HG03159 (cell line): ENCODE results near the gene DSTYK.

Source experiments
- ATAC-seq: cut with Tn5 transposase; IDR thresholded peaks from one replicate; pipeline ENCODE4 v1.9.1; 2021; ENCODE audit warnings: mild to moderate bottlenecking, moderate library complexity; ENCODE audit not compliant: unreplicated experiment

DSTYK gene, protein sequence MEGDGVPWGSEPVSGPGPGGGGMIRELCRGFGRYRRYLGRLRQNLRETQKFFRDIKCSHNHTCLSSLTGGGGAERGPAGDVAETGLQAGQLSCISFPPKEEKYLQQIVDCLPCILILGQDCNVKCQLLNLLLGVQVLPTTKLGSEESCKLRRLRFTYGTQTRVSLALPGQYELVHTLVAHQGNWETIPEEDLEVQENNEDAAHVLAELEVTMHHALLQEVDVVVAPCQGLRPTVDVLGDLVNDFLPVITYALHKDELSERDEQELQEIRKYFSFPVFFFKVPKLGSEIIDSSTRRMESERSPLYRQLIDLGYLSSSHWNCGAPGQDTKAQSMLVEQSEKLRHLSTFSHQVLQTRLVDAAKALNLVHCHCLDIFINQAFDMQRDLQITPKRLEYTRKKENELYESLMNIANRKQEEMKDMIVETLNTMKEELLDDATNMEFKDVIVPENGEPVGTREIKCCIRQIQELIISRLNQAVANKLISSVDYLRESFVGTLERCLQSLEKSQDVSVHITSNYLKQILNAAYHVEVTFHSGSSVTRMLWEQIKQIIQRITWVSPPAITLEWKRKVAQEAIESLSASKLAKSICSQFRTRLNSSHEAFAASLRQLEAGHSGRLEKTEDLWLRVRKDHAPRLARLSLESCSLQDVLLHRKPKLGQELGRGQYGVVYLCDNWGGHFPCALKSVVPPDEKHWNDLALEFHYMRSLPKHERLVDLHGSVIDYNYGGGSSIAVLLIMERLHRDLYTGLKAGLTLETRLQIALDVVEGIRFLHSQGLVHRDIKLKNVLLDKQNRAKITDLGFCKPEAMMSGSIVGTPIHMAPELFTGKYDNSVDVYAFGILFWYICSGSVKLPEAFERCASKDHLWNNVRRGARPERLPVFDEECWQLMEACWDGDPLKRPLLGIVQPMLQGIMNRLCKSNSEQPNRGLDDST

DNA sequence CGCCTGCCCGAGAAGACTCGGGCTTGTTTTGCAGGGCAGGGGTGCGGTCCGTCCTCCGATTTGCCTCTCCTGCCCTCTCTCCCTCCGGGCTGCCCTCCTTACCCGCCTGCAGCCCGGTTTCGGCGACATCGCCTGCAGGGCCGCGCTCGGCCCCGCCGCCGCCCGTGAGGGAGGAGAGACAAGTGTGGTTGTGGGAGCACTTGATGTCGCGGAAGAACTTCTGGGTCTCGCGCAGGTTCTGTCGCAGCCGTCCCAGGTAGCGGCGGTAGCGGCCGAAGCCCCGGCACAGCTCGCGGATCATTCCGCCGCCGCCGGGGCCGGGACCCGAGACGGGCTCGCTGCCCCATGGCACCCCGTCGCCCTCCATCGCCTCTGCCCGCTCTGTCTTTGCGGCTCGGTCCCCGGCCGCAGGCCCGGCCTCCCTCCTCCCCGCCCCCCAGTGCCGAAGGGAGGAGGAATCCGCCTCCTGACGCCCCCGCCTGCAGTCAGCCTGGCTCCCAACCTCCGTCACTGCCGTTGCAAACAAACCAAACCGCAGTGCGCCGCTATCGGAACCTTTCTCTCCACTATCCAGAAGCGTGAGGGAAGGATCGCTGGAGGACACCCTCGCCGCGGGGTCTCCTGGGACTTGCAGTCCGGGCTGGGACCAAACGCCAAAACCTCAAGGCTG, at the start of gene DSTYK:
Gene DSTYK (minus strand): TSS at position 534 of the 670 bp plus-strand sequence. CDS start 167 bp downstream, at position 367.
- peak; percentile 77 for ATAC-seq

- no peak for ATAC-seq
Measured at GRCh38 chr1:205259998-205260397, 48.5 kb upstream of the DSTYK start.

- no peak for ATAC-seq
Measured at GRCh38 chr1:205259324-205259832, 47.9 kb upstream of the DSTYK start.

- ATAC-seq: no peak
Measured at GRCh38 chr1:205258719-205259118, 47.2 kb upstream of the DSTYK start.

DNA sequence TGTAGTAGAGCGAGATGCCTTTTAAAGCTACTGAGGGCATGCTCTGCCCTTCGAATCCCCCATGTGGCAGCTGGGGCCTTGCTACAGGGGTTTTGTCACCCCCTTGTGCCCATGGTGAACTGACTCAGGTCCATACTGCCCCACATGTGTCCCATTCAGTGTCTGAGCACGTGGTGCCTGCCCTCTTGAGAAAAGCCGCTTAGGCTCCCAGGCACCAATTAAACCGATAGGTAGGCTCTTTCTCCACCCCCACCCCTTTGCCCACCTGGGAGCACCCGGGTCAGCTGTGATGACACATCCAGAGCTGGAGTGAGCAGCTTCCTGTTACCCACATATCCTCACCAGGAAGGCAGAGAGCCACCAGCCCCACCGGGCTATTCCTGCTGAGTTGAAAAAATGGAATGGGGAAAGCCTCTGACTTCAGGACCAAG, 46.8 kb upstream of the DSTYK start:
- no peak for ATAC-seq

- no peak for ATAC-seq
Measured at GRCh38 chr1:205257735-205258134, 46.2 kb upstream of the DSTYK start.

DNA sequence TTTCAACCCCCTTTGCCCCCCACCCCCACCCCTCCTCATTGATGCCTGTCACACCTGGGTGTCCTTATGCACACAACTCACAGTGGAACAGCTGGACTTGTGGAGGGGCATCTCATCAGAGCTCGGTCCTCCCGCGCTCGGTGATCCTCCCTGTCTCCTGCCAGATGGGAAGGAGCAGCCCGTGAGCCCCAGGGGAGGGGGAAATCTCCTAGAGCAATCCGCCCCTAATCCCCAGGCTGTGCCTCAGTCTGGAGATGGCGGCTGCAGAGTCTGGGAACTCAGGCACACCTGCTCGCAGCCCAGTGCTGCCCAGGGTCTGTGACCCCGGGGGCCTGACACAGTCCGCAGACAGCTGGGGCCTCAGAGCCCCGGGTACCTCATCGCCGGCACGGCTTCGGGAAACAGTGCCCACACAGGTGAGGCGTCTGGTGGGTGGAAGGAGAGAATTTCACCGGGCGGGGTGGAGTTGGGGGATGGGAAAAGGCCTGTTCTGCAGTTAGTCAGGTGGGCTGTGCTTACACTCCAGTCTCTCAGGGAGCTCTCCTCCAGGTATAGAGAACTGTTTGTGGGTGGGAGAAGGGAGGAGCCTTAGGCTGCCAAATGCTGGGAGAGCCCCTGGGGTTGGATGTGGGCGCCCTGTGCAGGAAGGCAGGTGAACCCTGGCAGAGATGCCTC, 45.6 kb upstream of the DSTYK start:
- ATAC-seq: no peak

- no peak for ATAC-seq
Measured at GRCh38 chr1:205255941-205256780, 44.7 kb upstream of the DSTYK start.

DNA sequence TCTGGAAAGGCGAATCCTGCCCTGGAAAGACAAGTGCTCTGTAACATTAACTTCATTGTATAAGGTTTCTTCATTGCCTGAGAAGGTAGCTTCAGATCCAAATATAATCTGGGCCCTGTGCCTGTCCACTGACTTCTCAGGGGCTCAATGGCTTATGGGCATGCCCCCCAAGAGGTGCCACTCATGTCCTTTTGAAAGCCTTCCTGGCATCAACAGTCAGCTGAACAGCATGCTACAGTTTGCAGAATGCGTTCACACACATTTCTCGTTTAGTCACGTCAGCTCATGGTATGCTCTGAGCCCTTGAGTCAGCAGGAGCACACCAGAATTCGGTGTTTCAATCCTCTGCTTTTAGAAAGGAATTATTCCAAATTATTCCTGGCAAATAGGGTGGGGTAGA, 40.1 kb upstream of the DSTYK start:
- ATAC-seq: no peak

- ATAC-seq: no peak
Measured at GRCh38 chr1:205250699-205251098, 39.2 kb upstream of the DSTYK start.

DNA sequence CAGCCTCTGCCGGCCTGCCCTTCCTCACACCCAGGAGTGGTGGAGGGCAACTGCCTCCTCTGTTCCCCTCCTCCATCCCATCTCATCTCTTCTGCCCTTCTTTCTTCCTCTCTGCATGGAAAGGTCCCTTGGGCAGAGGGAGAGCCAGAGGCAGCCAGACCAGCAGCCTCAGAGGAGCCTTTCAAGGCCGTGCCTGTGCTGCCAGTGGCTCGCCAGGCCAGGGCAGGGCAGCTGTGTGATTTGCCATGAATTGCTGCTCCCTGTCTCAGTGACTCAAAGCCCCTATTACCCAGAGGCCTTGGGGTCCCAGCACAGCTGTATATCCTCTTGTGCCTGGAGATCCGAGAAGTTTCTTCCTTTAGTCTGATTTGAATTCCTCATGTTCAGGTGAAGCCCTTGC, 38.1 kb upstream of the DSTYK start:
- no peak for ATAC-seq

DNA sequence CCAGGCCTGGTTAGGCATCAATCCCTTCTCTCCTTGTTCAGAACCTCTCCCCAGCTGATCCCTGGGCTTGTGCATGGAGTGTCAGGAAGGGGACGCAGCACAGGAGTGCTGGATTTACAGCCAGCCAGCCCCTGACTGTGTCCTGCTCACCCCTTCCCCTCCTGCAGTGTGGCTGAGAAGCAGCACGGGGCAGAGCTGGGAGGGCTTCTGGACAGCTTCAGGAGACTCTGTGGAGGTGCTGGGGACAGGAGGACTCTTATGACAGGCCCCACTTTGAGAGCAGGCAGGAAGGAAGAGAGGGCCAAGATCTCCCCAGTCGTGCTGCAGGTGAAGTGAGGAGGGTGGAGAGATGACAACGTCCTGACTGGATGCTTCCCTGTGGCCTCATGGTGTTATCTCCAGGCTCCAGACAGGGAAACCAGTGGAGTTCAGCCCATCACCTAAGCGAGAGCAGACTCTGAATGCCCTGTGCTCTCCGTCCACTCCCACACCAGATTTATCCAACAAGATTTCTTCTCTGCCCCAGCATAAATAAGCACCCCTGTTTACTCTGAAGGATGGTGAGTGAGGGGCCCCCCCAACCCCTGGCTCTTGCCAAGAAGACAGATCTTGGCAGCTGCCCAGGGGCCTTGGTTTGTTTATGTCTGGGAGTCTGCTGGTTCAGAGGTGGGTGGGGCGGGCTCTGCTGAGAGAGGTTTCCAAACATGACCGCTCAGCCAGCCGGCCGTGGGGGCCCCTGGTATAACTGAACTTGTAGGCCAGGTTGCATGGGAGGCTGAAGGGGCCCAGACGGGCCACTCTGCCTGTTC, 37.5 kb upstream of the DSTYK start:
- ATAC-seq: no peak

DNA sequence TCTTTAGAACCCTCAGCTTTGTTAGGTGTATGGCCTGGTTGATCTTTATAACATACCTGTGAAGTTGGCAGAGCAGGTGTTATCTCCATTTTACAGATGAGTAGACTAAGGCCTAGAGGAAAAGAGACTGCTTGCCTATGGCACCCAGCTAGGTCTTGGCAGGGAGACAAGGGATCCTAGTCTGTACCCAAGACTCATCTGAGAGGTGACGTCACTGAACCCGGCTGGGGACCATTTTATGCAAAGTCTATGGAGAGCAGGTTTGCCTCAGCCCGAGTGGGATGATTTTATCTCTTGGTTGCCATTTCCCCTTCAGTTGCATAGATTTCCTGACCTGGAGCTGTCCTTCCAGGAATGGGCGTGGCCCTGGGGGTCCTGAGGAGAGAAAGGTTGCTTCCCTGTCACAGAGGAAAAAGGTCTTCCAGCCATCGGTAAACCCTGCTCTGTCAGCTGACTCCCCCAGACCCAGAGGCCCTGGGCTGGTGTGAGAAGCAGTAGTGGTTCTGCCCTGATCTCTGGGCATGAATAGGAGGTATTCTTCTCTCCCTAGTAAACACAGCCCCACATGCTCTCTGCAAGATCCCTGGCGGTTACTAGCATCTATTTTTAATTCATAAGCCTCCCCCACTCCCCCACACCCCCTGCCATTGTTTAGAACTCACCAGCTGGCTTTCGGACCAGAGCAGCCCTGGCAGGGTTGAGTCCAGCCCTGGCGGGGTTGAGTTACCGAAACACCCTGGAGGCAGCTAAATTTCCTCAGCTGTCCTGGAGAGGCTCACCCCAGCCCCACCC, 35.8 kb upstream of the DSTYK start:
- no peak for ATAC-seq

DNA sequence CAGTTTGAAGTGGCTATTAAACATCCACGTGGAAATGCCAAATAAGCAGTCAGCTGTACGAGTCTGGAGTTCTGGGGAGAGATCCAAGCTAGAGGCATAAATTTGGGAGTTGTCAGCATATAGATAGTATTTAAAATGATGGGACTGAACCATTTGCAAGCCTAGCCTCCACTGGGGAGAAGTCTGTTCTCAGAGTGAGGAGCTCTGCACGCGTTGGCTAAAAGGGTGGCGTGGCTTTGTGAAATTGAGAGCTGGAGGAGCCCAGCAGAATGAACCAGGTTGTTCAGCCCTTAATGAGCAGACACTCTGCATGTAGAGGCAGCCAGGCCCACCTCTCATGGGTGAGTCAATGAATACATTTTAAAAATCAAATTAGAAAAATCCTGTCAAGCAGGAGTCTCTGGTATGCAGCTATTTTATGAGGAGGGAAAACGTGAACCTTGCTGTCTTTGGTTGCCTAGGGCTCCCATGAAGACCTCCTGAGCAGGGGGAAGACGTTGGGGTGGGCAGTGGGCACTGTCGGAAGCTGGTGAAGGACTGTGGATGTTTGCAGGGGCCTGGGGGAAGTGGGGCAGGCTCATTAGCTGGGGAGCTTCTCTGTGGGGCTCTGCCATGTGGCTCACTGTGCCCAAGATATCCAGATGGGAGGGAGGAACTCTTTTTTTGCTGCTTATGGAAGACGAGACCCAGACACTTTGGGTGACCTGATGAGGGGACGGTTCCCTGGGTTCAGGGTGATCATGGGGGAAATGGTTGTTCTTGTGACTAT, 35.0 kb upstream of the DSTYK start:
- ATAC-seq: no peak

GRCh38 chr1:205245096-205245495, 33.6 kb upstream of the DSTYK start:
- ATAC-seq: no peak

DNA sequence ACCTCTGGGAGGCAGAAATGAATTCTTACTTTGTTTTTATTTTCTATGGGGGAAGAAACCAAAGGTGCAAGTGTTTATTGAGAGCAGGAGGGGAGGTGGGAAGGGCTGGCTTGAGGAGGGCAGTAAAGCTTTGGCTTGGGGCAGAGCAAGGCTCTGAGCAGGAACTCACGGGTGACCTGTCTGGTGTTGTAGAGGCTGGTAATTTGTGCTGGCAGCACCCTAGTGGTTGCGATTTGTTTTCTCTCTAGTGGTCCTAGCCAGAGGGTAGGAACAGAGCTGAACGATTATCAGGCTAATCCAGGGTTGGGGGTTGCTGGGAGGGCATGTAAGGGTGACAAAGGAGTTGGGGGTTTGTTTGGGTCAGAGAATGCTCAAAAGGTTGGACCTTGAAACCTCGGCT, 32.9 kb upstream of the DSTYK start:
- no peak for ATAC-seq
